CD4-positive, alpha-beta T cell treated with Interleukin-4 for 1 hour (primary cell): Measurements from ENCODE around the gene HMGCLL1.

Source experiments
- DNase-seq, 2 donors: peaks; one replicate each; pipeline ENCODE4 v3.0.0-alpha.2; 2020 to 2022

HMGCLL1 gene

GRCh38 chr6:55578537-55579363 lies at the start of gene HMGCLL1:
HMGCLL1 (minus strand) TSS chr6:55579192; CDS start chr6:55579055, 137 bp downstream.
- no peak for DNase-seq

DNA sequence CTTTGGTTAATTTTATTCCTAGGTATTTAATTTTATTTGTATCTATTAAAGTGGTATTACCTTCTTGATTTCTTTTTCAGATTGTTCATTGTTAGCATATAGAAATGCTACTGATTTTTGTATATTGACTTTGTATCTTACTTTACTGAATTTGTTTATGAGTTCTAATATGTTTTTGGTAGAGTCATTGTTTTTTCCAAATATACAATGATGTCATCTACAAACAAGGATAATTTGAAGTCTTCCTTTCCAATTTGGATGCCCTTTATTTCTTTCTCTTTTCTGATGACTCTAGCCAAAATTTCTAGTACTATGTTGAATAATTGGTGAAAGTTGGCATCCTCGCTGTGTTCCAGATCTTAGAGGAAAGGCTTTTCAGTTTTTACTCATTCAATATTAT lies 43.0 kb upstream of the HMGCLL1 start:
- DNase-seq, result no peak

DNA sequence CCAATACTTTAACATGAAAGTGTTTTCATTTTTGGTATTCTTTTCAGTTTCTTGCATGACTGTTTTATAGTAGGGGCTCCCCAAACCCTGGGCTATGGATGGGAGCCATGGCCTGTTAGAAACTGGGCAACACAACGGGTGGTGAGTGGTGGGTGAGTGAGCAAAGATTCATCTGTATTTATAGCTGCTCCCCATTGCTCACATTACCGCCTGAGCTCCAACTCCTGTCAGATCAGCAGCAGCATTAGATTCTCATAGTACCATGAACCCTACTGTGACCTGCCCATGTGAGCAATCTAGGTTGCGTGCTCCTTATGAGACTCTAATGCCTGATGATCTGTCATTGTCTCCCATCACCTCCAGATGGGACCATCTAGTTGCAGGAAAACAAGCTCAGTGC lies 42.3 kb upstream of the HMGCLL1 start:
- no peak for DNase-seq

GRCh38 chr6:55617272-55617671 lies 38.3 kb upstream of the HMGCLL1 start:
- DNase-seq, result no peak

- DNase-seq, result no peak
Observed at GRCh38 chr6:55604021-55604420, 25.0 kb upstream of the HMGCLL1 start.

- no peak for DNase-seq
Observed at GRCh38 chr6:55601120-55601519, 22.1 kb upstream of the HMGCLL1 start.

GRCh38 chr6:55594442-55594841 lies 15.4 kb upstream of the HMGCLL1 start:
- no peak for DNase-seq

GRCh38 chr6:55584654-55585354 lies 5.8 kb upstream of the HMGCLL1 start:
- no peak for DNase-seq

DNA sequence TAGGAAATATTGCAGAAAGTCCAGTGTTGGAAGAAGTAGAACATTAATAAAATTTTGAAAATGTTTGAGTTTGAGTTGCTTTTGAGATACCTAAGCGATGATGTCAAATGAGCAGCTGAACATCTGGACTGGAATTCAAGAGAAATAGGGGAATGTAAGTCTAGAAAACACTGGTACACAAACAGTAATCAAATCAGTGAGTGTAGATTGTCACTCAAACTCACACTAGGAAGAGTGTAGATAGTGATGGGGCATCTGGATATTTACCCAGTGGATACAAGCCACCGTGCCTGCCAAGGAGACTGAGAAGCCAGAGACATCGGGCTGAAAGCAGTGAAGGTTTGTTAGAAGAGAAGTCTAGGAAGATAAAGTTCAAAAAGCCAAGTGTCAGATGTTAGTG lies 2.2 kb downstream of the HMGCLL1 start:
- no peak for DNase-seq

DNA sequence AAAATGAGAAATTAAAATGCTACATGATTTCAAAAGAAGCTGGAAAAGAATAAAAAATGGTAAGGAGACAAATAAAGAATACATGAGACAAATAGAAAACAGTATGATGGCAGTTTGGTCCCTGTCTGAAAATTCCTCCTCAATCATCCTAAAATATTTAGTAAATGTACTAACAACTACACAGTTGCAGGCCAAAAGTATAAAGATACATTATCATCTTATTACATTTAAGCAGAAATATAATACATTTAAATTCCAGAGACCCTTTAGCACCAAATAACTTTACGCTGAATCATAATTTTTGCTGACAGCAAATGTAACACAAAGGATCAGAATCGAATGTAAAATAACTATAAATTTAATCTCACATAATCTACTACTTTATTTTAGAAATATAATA lies 4.4 kb downstream of the HMGCLL1 start:
- DNase-seq, result no peak

GRCh38 chr6:55569638-55570037 lies 9.4 kb downstream of the HMGCLL1 start:
- DNase-seq, result no peak

DNA sequence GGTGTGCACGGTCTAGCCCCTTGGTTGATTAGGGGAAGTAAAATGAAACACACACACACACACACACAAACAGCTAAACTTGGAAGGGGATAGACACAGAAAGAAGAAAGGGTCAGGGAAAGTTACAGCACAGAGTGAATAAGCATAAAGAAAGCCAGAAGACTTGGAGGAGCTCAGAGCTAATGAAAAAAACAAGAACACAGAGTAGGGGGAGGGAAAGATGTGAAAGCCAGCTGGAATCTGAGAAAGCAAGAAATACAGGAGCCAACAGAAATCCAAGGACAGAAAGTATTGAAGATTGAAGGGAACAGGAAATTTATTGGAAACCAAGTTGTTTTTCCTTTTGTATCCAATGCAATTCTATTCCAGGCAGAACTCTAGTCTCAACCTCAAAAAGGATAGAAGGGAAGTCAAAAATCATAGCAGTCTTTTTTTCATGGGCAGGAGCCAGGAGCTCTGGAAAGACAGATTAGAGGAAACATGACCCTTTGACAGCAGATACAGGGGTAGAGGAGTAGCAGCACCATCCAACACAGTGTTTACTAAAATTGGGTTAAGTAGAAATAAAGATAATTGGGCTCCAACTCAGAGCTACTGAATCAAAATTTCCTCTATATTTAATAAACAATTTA lies 10.1 kb downstream of the HMGCLL1 start:
- no peak for DNase-seq

DNA sequence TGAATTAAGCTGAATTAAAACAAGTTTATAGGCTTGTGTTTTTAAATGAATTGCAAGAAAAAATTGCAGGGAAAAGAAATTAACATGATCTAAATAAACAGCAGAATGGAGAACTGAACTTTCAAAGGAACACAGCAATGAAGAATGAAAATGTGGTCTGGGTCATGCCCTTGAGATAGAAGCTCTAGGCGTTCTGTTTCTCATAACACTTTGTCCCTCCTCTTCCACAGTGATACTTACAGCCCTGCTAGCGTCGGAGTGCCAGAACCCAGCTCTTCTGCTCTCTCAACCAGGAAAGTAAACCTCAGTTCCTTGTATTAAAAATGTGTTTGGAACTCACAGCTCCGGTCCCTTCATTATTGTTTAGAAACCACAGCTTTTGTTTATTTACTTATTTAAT lies 11.4 kb downstream of the HMGCLL1 start:
- DNase-seq, result no peak

DNA sequence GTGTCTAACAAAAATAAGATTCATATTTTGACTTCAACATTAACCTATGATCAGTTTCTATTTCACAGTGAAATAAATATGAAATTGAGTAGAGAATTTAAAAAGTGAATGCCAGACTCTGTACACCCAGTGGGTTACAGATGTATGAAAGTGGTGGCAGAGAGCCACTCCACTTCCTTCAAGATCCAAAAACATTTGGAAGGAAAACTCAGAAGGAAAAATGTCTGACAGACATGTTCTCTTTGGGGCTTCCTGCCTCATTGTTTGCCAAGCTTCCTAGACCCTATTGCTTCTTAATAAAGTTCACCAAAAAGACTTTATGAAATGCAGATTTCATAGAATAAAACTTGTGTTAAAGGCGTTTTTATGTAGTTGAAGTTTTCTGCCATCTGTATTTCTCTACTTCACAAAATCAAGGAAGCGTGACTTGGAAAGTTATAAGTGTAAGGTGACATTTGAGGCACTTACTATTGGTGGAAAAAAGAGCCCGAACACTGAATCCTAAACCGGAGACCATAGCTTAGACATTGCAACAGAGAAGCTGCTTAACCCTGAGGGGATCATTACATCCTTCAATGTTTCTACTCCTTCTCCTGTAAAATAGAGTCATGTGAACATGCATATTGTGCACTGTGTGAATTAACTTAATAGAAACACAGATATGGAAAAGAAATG lies 12.8 kb downstream of the HMGCLL1 start:
- DNase-seq, result no peak

- no peak for DNase-seq
Observed at GRCh38 chr6:55562318-55562717, 16.7 kb downstream of the HMGCLL1 start.

- no peak for DNase-seq
Observed at GRCh38 chr6:55560290-55560885, 18.6 kb downstream of the HMGCLL1 start.

DNA sequence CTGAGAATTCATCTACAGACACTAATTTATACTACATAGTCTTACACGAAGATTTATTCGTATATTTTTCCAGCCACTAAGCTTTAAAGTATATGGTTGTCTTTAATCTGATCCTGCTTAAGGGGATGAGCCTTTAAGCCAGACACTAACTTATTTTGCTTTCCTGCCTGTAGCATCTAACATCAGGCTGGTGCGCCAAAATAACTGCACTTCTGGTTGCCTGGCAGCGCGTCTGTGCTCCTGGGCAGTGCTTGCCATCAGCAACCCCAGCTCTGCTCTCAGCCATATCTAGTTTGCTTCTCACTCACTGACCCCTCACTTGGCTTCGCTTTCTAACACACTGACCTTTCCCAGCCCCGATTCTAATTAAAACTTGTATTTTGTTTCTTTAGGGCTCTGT lies 21.8 kb downstream of the HMGCLL1 start:
- no peak for DNase-seq

DNA sequence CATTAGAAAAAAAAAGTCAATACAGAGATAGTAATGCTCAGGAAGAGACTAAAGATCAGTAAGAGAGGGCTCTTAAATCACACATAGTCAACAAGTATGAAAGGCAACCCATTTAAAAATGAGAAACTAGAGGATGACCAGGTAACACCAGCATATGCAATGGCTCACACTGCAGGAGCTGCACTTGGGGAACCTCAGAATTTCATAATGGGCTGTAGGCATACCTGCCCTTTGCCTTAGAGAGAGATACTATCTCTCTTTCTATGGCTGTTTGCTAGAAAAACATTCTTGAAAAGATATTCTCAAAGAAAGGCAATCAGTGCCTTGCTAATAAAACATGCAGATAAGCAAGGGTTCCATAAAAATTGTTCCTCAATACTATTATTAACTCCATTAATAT lies 33.2 kb downstream of the HMGCLL1 start:
- DNase-seq, result no peak

DNA sequence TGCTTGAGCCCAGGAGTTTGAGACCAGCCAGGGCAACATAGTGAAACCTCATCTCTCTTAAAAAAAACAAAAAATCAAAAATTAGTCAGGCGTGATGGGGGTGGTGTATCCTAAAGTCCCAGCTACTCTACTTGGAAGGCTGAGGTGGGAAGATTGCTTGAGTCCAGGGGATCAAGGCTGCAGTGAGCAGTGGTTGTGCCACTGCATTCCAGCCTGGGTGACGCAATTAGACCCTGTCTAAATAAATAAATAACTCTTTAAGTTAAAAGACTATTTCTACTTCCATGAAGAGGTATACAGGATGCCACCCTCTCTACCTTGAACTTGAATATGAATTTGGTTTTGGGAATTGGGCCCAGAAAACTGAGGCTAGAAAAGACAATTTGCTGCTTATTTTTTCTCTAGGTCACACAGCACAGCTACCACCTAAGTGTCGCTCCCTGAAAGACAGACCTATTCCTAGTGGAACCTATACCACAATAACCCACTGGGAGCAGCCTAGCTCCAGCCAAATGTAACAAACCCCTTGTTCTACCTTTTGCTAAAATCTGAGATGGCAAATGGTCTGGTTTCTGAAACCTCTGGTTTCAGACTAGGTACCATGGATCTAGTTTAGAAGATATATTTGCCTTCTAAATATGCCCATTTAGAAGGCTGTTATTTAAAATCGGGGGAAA lies 35.2 kb downstream of the HMGCLL1 start:
- no peak for DNase-seq

DNA sequence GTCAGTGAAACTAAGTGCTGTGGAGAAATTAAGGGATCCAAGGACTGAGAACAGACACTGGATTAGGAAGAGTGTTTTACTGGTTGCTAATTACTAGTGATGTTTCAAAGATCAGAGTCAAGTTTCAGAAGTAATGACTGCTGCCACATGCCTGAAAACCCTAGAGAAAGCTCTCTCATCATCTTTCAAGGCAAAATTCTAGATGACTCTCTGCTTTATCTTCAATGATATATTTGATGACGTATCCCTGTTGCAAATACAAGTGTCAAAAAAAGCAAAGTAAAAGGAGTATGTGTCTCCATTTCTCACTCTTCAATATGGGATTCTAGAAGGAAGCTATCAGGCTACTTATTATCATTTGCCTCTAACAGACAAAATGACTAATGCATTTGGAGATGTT lies 38.0 kb downstream of the HMGCLL1 start:
- DNase-seq, result no peak

DNA sequence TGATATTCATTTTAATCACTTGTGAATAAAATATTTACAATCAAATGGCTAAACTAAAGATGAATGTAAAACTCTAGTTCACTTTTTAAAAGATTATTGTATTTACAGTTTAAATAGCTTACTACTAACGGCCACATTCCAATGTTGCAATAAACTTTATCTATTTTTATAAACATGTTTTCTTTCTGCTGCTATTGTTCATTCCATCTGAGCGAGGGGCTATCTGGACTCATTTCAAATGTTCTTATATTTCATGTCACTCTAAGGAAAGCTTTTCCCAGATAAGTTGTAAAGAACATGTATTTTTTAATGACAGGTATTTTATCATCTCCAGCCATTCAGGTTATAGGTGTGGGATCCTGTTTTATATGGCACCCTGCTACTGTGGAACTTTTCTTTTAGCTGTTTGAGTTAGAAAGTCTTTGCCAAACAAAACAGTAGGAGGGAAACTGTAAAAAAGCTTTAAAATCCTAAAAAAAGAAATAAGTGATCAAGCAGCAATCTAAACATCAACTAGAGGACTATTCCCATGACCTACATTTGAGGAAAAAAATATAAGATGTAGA lies 42.5 kb downstream of the HMGCLL1 start:
- DNase-seq, result no peak

GRCh38 chr6:55531496-55531895 lies 47.5 kb downstream of the HMGCLL1 start:
- DNase-seq, result no peak
